IMR-90 (cell line): ENCODE results near the gene CHD9. TPM values are rescaled to one million over a fixed set of nuclear protein-coding genes. Genes with fewer than 3 reads are reported as not detected.

Experiments
- ATAC-seq: fragments of 200-7000 bp; cut with Tn5 transposase; 2 replicates; pipeline ENCODE4 v1.9.1; 2020; ENCODE audit warnings: low read depth, mild to moderate bottlenecking, moderate library complexity
- BruUV-seq: library from RNA; stranded (reverse); fragments of 400-500 nt; replicated peaks from 2 replicates; lab custom pipeline; 2021; lab: Mats Ljungman, UMichigan
- CTCF ChIA-PET: fragments of 300-600 bp; formaldehyde crosslinking; extraction: SDS; loops from one replicate; lab custom pipeline; 2021; ENCODE audit warnings: antibody characterized with exemption; lab: Yijun Ruan, JAX
- POLR2A ChIA-PET: fragments of 300-600 bp; sonication (Branson Sonifier 250); formaldehyde crosslinking; loops from one replicate; lab custom pipeline; 2022; ENCODE audit warnings: antibody characterized with exemption; ENCODE audit not compliant: unreplicated experiment; lab: Charles Lee
- DNase-seq: peaks from one replicate; pipeline ENCODE4 v3.0.0; 2013
- H2AFZ ChIP-seq: replicated peaks from 2 replicates; pipeline ENCODE3; 2013; ENCODE audit warnings: low read length, mild to moderate bottlenecking; ENCODE audit not compliant: poor library complexity
- H2AK5ac ChIP-seq: 2 replicates; pipeline ENCODE4 v1.6.1; 2013; ENCODE audit warnings: low read depth, low read length, inconsistent platforms
- H2AK9ac ChIP-seq: replicated peaks from 2 replicates; pipeline ENCODE3; 2013; ENCODE audit warnings: mild to moderate bottlenecking, low read depth, low read length, moderate library complexity; ENCODE audit not compliant: poor library complexity
- H2BK120ac ChIP-seq: 2 replicates; pipeline ENCODE4 v1.6.1; 2013; ENCODE audit warnings: low read depth, low read length, inconsistent platforms
- H2BK15ac ChIP-seq: 3 replicates; pipeline ENCODE4 v1.6.1; 2013; ENCODE audit warnings: low read depth, low read length, inconsistent platforms
- H2BK20ac ChIP-seq: 2 replicates; pipeline ENCODE4 v1.6.1; 2013; ENCODE audit warnings: low read depth, mild to moderate bottlenecking, inconsistent platforms, low read length, moderate library complexity
- H2BK5ac ChIP-seq: 2 replicates; pipeline ENCODE4 v1.6.1; 2013; ENCODE audit warnings: mild to moderate bottlenecking, low read depth, low read length, inconsistent platforms; ENCODE audit not compliant: poor library complexity, severe bottlenecking
- H3K14ac ChIP-seq: replicated peaks from 2 replicates; pipeline ENCODE4 v1.6.1; 2013; ENCODE audit warnings: low read depth, low read length, inconsistent platforms
- H3K18ac ChIP-seq: 2 replicates; pipeline ENCODE4 v1.6.1; 2013; ENCODE audit warnings: low read depth, low read length, control low read depth
- H3K23ac ChIP-seq: 2 replicates; pipeline ENCODE4 v1.6.1; 2013; ENCODE audit warnings: low read depth, low read length, inconsistent platforms
- H3K27ac ChIP-seq: 2 replicates; pipeline ENCODE4 v1.5.1; 2013; ENCODE audit warnings: mild to moderate bottlenecking, control low read depth, low read length; ENCODE audit not compliant: insufficient read depth
- H3K27me3 ChIP-seq: 2 replicates; pipeline ENCODE4 v1.6.1; 2013; ENCODE audit warnings: low read length; ENCODE audit not compliant: control insufficient read depth, insufficient read depth
- H3K36me3 ChIP-seq: 2 replicates; pipeline ENCODE4 v1.6.1; 2013; ENCODE audit warnings: low read length, mixed read lengths; ENCODE audit not compliant: control insufficient read depth, insufficient read depth
- H3K4ac ChIP-seq: 2 replicates; pipeline ENCODE4 v1.6.1; 2013; ENCODE audit warnings: low read depth, low read length, inconsistent platforms
- H3K4me1 ChIP-seq: 2 replicates; pipeline ENCODE4 v1.6.1; 2013; ENCODE audit warnings: low read length, mixed read lengths; ENCODE audit not compliant: control insufficient read depth, insufficient read depth
- H3K4me2 ChIP-seq: 2 replicates; pipeline ENCODE4 v1.6.1; 2013; ENCODE audit warnings: low read depth, mild to moderate bottlenecking, control low read depth, low read length, moderate library complexity
- H3K4me3 ChIP-seq: 2 replicates; pipeline ENCODE4 v1.5.1; 2013; ENCODE audit warnings: low read depth, mild to moderate bottlenecking, control low read depth, low read length, moderate library complexity; ENCODE audit not compliant: insufficient read depth
- H3K56ac ChIP-seq: 2 replicates; pipeline ENCODE4 v1.6.1; 2013; ENCODE audit warnings: low read length, inconsistent platforms; ENCODE audit not compliant: insufficient read depth; ENCODE audit errors: extremely low read depth
- H3K79me1 ChIP-seq, 2 experiments: 2 replicates each; pipeline ENCODE4 v1.6.1; 2013; ENCODE audit warnings: low read length in 2 of 2, inconsistent platforms in 1 of 2, low read depth in 1 of 2
- H3K9ac ChIP-seq: 2 replicates; pipeline ENCODE4 v1.6.1; 2013; ENCODE audit warnings: low read depth, low read length, control low read depth
- H3K9me1 ChIP-seq: 2 replicates; pipeline ENCODE4 v1.6.1; 2013; ENCODE audit warnings: low read length, inconsistent platforms; ENCODE audit not compliant: insufficient read depth
- H3K9me3 ChIP-seq: 2 replicates; pipeline ENCODE4 v1.6.1; 2013; ENCODE audit warnings: low read length; ENCODE audit not compliant: control insufficient read depth, insufficient read depth
- H4K20me1 ChIP-seq: 2 replicates; pipeline ENCODE4 v1.6.1; 2013; ENCODE audit warnings: low read length, inconsistent platforms; ENCODE audit not compliant: insufficient read depth
- H4K5ac ChIP-seq: 2 replicates; pipeline ENCODE4 v1.6.1; 2013; ENCODE audit warnings: mild to moderate bottlenecking, low read depth, low read length, control low read depth
- H4K8ac ChIP-seq, 2 experiments: 2 replicates each; pipeline ENCODE4 v1.6.1; 2013; ENCODE audit warnings: low read depth in 2 of 2, low read length in 2 of 2, control low read depth in 1 of 2, inconsistent platforms in 1 of 2
- H4K91ac ChIP-seq: 2 replicates; pipeline ENCODE4 v1.6.1; 2013; ENCODE audit warnings: low read depth, low read length, inconsistent platforms; ENCODE audit not compliant: insufficient read depth
- CTCF ChIP-seq: conservative IDR thresholded peaks from 2 replicates; pipeline ENCODE4 v1.5.1; 2012; ENCODE audit warnings: mild to moderate bottlenecking, low read depth, low read length, improper control_type of control experiment
- ELK1 ChIP-seq: fragments of 150-350 bp; IDR thresholded peaks from 2 replicates; pipeline ENCODE4 v1.6.1; 2016; ENCODE audit warnings: low read depth, mild to moderate bottlenecking, low read length, moderate library complexity, borderline replicate concordance
- MAFK ChIP-seq: IDR thresholded peaks from 2 replicates; pipeline ENCODE4 v1.6.1; 2012; ENCODE audit warnings: low read depth, low read length, improper control_type of control experiment
- MAZ ChIP-seq: IDR thresholded peaks from 2 replicates; pipeline ENCODE4 v1.6.1; 2012; ENCODE audit warnings: low read depth, mild to moderate bottlenecking, low read length, improper control_type of control experiment, moderate library complexity, borderline replicate concordance
- MXI1 ChIP-seq: IDR thresholded peaks from 2 replicates; pipeline ENCODE4 v1.6.1; 2012; ENCODE audit warnings: low read depth, mild to moderate bottlenecking, low read length, moderate library complexity, borderline replicate concordance
- RAD21 ChIP-seq: IDR thresholded peaks from 2 replicates; pipeline ENCODE4 v1.6.1; 2012; ENCODE audit warnings: low read length, improper control_type of control experiment
- RCOR1 ChIP-seq: IDR thresholded peaks from 2 replicates; pipeline ENCODE4 v1.6.1; 2012; ENCODE audit warnings: mild to moderate bottlenecking, low read length, improper control_type of control experiment; ENCODE audit not compliant: insufficient replicate concordance
- USF2 ChIP-seq: fragments of 150-350 bp; IDR thresholded peaks from 2 replicates; pipeline ENCODE4 v1.6.1; 2017; ENCODE audit warnings: mild to moderate bottlenecking, antibody characterized with exemption, low read length, low read depth
- WGBS, 2 experiments: methylation state at CpG; one replicate each; pipeline versions ENCODE4 v1.1.5 to v1.1.7; 2013; ENCODE audit warnings: missing lambda C conversion rate in 2 of 2; ENCODE audit not compliant: insufficient read length in 1 of 2; ENCODE audit errors: extremely low coverage in 2 of 2; 5-methylcytosine and 5-hydroxymethylcytosine counted together
- dilution Hi-C: fragments of 300-500 bp; cut with HindIII; formaldehyde crosslinking; loops from one replicate; pipeline ENCODE4 v1.14.3; 2018; ENCODE audit warnings: low sequenced_read_pairs; ENCODE audit not compliant: unreplicated experiment
- in situ Hi-C: fragments of 300-500 bp; cut with MboI; formaldehyde crosslinking; loops from 3 replicates; pipeline ENCODE4 v1.14.3; 2019; ENCODE audit warnings: low sequenced_read_pairs, inconsistent platforms, mixed read lengths
- intact Hi-C: fragments of 100-400 bp; cut with micrococcal nuclease; formaldehyde crosslinking; loops from 2 replicates; pipeline ENCODE4 v1.10.0; 2022
- polyA plus RNA-seq, 3 experiments: library from polyadenylated mRNA; depleted of rRNA; stranded (reverse); fragments of >200 nt; gene quantifications; 2 replicates each; pipeline ENCODE4 v1.2.3, GENCODE V29; 2012; ENCODE audit warnings: low replicate concordance in 1 of 3
- total RNA-seq: library from RNA; depleted of rRNA; stranded (reverse); fragments of >200 nt; gene quantifications from 2 replicates; pipeline ENCODE4 v1.2.3, GENCODE V29; 2012

CHD9 gene
- total and polyA plus RNA-seq, 2 of the 4 experiments (the other 2 are of a cell fraction) = 9.1 to 48.8 TPM

GRCh38 chr16:53014287-53014686 lies 40.5 kb upstream of the CHD9 start:
- Histone ChIP-seq H3K27me3 (no peaks in the 10 kb centered on the region), H3K23ac (no peak overlapping the region), H4K91ac (no peak overlapping the region), H4K5ac (no peak overlapping the region), H2BK20ac (no peak overlapping the region), H2AK5ac (no peak overlapping the region), H3K4me3 (no peak overlapping the region), H4K8ac (no peak overlapping the region), H2BK5ac (no peak overlapping the region), H2BK15ac (no peak overlapping the region), H3K4ac (no peak overlapping the region), H3K56ac (no peak overlapping the region), H2AK9ac (no peak overlapping the region), H3K9me3 (no peaks in the 10 kb centered on the region), H4K20me1 (no peaks in the 10 kb centered on the region), H3K18ac (no peak overlapping the region), H2AFZ (no peak overlapping the region), H3K36me3 (no peaks in the 10 kb centered on the region), H2BK120ac (no peak overlapping the region), H3K27ac (no peak overlapping the region), H3K4me2 (no peak overlapping the region), H3K14ac (no peak overlapping the region), H3K79me1 (no peaks in the 10 kb centered on the region), H3K9me1 (no peaks in the 10 kb centered on the region), H3K4me1 (no peaks in the 10 kb centered on the region), H3K9ac (no peak overlapping the region)
- dilution Hi-C loops (no loop called here), in situ Hi-C loops (loop anchor here (10.0 kb wide), 1 partner anchor 829 kb away; no protein-coding TSS in a partner anchor), intact Hi-C loops (no loop called here)
- ATAC-seq = no peak
- TF ChIP-seq RAD21 (no peak), USF2 (no peak), MAFK (no peak), MXI1 (no peak), MAZ (no peak), CTCF (no peak), ELK1 (no peak), RCOR1 (no peak)
- POLR2A ChIA-PET = no interaction called here
- no TSS peak for BruUV-seq
- CTCF ChIA-PET = no interaction called here
- 80% methylated on average over 1 of the region's 4 CpGs; no CpG with 5 or more reads in 1 of the 2 experiments for WGBS, 2 experiments
- no peak for DNase-seq
